ENCODE results near the gene MOGAT3. TPM values are rescaled to one million over a fixed set of nuclear protein-coding genes. Genes with fewer than 3 reads are reported as not detected.
A peak's percentile ranks its signal among the peaks of the same experiment; 100 is the strongest.

The MOGAT3 gene
- total and polyA plus RNA-seq, 2 of the 4 experiments (the other 2 are of a cell fraction): not detected

DNA sequence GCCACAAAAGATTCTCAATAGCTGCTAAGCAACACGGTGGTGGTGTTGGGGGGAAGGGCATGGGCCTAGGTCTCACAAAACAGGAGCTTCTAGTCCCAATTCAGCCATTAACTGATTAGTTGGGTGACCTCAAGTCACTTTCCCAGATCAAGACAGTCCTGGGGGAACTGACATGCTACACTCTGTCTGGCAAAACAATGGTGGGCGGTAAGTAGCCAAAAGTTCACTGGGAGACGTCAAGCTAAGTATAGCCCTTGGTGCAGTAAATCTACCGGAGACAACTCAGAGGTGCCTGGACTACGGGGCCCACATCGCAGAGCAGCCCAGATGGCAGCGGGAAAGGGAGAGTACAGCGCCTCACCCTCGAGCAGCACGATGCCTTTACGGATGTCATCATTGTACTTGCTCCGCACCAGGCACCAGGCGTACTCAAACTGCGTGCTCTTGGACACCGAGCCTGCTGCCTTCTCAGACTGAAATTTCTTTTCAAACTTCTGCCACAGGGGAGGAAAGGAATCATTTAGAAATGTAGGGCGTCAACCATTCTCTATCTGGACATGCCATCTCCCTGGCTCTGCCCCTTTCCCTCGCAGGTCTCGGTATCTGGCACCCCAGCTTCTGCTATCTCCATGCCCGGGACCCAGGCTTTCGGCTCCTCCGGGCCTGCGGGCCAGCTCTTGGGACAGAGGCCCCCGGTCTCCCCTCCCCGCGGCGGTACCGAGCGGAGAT lies 43.0 kb upstream of the MOGAT3 start:
- ChIA-PET POLR2A (ENCODE audit: unreplicated experiment) (no interaction called here), CTCF (interaction anchor here (0.9 to 2.1 kb wide), 6 partner anchors 8 to 100 kb away, joined by 3 to 7 read pairs (median 5); partner anchors contain the start of genes PLOD3 and ZNHIT1)
- peaks cover 26% of the 10 kb centered on the region for H3K36me3 ChIP-seq (ENCODE audit: control insufficient read depth, insufficient read depth, low read length)
- peak overlapping the region; percentile 89 for H2AK9ac ChIP-seq (replicated peaks; ENCODE audit: low read depth, low read length, poor library complexity)
- no peaks in the 10 kb centered on the region for H3K9me1 ChIP-seq (ENCODE audit: insufficient read depth, low read length)
- intact Hi-C loops (cut with micrococcal nuclease): loop anchor here (1.0 to 2.0 kb wide), 3 partner anchors 25 to 350 kb away; partner anchors contain the start of gene ZNHIT1
- H2BK120ac ChIP-seq (ENCODE audit: low read depth, low read length): no peak overlapping the region; the same call in 1 of the 2 replicates
- peak overlapping the region; percentile 74 for H4K5ac ChIP-seq (ENCODE audit: low read depth, low read length)
- H3K27ac ChIP-seq (ENCODE audit: insufficient read depth, low read length): peak overlapping the region; percentile 73
- H3K9me3 ChIP-seq (ENCODE audit: control insufficient read depth, insufficient read depth, low read length): no peaks in the 10 kb centered on the region
- dilution Hi-C loops (cut with HindIII; ENCODE audit: low sequenced_read_pairs, unreplicated experiment): no loop called here
- BruUV-seq (replicated peaks): no TSS peak
- ATAC-seq (ENCODE audit: low read depth) (no peak), DNase-seq (no peak)
- in situ Hi-C loops (cut with MboI; ENCODE audit: low sequenced_read_pairs): no loop called here
- H4K20me1 ChIP-seq (ENCODE audit: insufficient read depth, low read length): peaks cover 15% of the 10 kb centered on the region
- H3K79me1 ChIP-seq (ENCODE audit: low read depth in 1 of 2, low read length in 2 of 2): peaks cover 24 to 56% of the 10 kb centered on the region in 2 experiments
- H3K27me3 ChIP-seq (ENCODE audit: control insufficient read depth, insufficient read depth, low read length): no peaks in the 10 kb centered on the region
- H2BK20ac ChIP-seq (ENCODE audit: low read depth, low read length): no peak overlapping the region
- peak overlapping the region; percentile 76 for H3K4ac ChIP-seq (ENCODE audit: low read depth, low read length)
- peak overlapping the region; percentile 70 for H3K56ac ChIP-seq (ENCODE audit: extremely low read depth, insufficient read depth, low read length)
- H3K4me3 ChIP-seq (ENCODE audit: insufficient read depth, low read depth, low read length): peak overlapping the region; percentile 73
- H3K14ac ChIP-seq (replicated peaks; ENCODE audit: low read depth, low read length): peak overlapping the region; percentile 83
- no peak overlapping the region for H4K91ac ChIP-seq (ENCODE audit: insufficient read depth, low read depth, low read length)
- peak overlapping the region; percentile 8; the same call in 1 of the 2 replicates for H3K18ac ChIP-seq (ENCODE audit: low read depth, low read length)
- H2AFZ ChIP-seq (replicated peaks; ENCODE audit: low read length, poor library complexity): peak overlapping the region; percentile 100
- H2BK5ac ChIP-seq (ENCODE audit: low read depth, low read length, poor library complexity, severe bottlenecking): peak overlapping the region; percentile 63
- peak overlapping the region; percentile 72 to 98 for H4K8ac ChIP-seq (ENCODE audit: low read depth in 2 of 2, low read length in 2 of 2)
- TF ChIP-seq BHLHE40 (IDR thresholded peaks at IDR 0.05; ENCODE audit: low read depth, low read length): no peak
- TF ChIP-seq RAD21 (IDR thresholded peaks at IDR 0.05; ENCODE audit: low read length): no peak; the same call in 1 of the 2 replicates
- no peak for TF ChIP-seq MAFK (IDR thresholded peaks at IDR 0.05; ENCODE audit: low read depth, low read length)
- no peak for TF ChIP-seq NFE2L2 (IDR thresholded peaks at IDR 0.05; ENCODE audit: low read depth, low read length)
- TF ChIP-seq POLR2A (IDR thresholded peaks at IDR 0.05; ENCODE audit: low read depth, low read length): no peak
- TF ChIP-seq MAZ (IDR thresholded peaks at IDR 0.05; ENCODE audit: borderline replicate concordance, low read depth, low read length): no peak; the same call in 1 of the 2 replicates
- TF ChIP-seq, protein P1, sequence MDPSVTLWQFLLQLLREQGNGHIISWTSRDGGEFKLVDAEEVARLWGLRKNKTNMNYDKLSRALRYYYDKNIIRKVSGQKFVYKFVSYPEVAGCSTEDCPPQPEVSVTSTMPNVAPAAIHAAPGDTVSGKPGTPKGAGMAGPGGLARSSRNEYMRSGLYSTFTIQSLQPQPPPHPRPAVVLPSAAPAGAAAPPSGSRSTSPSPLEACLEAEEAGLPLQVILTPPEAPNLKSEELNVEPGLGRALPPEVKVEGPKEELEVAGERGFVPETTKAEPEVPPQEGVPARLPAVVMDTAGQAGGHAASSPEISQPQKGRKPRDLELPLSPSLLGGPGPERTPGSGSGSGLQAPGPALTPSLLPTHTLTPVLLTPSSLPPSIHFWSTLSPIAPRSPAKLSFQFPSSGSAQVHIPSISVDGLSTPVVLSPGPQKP (IDR thresholded peaks at IDR 0.05; ENCODE audit: borderline replicate concordance, low read depth, low read length): no peak
- H3K4me2 ChIP-seq (ENCODE audit: low read depth, low read length): peak overlapping the region; percentile 95
- no peak overlapping the region for H2BK15ac ChIP-seq (ENCODE audit: low read depth, low read length)
- peak overlapping the region; percentile 81; the same call in 1 of the 2 replicates for H2AK5ac ChIP-seq (ENCODE audit: low read depth, low read length)
- H3K23ac ChIP-seq (ENCODE audit: low read depth, low read length): peak overlapping the region; percentile 78
- peak overlapping the region; percentile 86 for H3K9ac ChIP-seq (ENCODE audit: low read depth, low read length)
- H3K4me1 ChIP-seq (ENCODE audit: control insufficient read depth, insufficient read depth, low read length): peaks cover 5% of the 10 kb centered on the region; the same call in 1 of the 2 replicates
- 54% methylated on average over 10 of the region's 28 CpGs; no CpG with 5 or more reads in 1 of the 2 experiments for WGBS, 2 experiments (ENCODE audit: extremely low coverage in 2 of 2, insufficient read length in 1 of 2)

All from IMR-90 (cell line).